Astrocyte of the cerebellum (primary cell): ENCODE results near the gene CUTC.

Experiments used
- DNase-seq: peaks from one replicate; pipeline ENCODE4 v3.0.0-alpha.2; 2011; ENCODE audit warnings: low read depth
- H3K4me3 ChIP-seq: 2 replicates; pipeline ENCODE4 v1.5.1; 2011; ENCODE audit warnings: mild to moderate bottlenecking, low read depth, low read length, moderate library complexity
- CTCF ChIP-seq: IDR thresholded peaks from 2 replicates; pipeline ENCODE4 v1.5.1; 2012; ENCODE audit warnings: low read length, low read depth, moderate library complexity, mild to moderate bottlenecking; ENCODE audit errors: missing control alignments
- in situ Hi-C: cut with HindIII; loops from 2 replicates; pipeline ENCODE4 v1.10.0; 2017; ENCODE audit warnings: low sequenced_read_pairs

Gene CUTC

GRCh38 chr10:99787311-99787710, 55.3 kb downstream of the CUTC start:
- in situ Hi-C loops = no loop called here
- no peak overlapping the region for H3K4me3 ChIP-seq
- DNase-seq = no peak
- no peak for TF ChIP-seq CTCF

GRCh38 chr10:99787782-99788445, 55.9 kb downstream of the CUTC start:
- in situ Hi-C loops = no loop called here
- no peak for TF ChIP-seq CTCF
- no peak for DNase-seq
- no peak overlapping the region for H3K4me3 ChIP-seq

- no peak for TF ChIP-seq CTCF
- in situ Hi-C loops = no loop called here
- DNase-seq = peak; percentile 79
- no peak overlapping the region for H3K4me3 ChIP-seq
These were observed 56.7 kb downstream of the CUTC start for GRCh38 chr10:99788598-99789256.

DNA sequence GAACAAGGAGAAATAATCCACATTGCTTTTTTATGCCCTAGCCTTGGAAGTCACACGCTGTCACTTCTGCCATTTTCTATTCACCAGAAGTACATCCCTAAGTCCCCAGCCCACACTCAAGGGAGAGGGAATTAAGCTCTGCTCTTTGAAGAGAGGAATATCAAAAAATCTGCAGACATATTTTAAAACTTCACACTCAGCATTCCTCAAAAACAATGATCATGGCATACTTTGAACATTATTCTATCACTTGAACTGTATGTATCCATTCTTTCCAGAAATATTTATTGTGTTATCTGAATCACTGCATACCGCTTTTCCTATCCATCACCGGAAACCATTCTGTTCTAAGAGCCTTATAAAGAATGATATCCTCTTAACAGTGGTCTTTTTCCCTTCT, 59.8 kb downstream of the CUTC start:
- H3K4me3 ChIP-seq = no peak overlapping the region
- TF ChIP-seq CTCF = no peak
- in situ Hi-C loops = no loop called here
- DNase-seq = no peak

DNA sequence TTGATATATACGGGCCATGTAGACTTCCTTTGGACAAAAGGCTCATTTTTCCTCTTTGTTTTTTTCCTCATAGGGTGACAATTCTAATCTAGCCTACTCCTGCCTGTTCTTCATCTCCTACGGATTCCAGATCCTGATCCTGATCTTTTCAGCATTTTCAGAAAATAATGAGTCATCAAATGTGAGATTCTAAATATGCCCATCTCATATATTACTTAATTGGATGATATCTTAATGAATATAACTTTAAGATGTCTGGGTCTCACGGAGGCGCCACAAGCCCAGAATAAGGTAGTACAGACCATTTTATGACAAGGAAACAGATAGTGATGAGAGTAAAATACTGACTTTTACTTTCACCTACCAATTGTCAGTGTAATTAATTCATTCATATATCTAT, 61.8 kb downstream of the CUTC start:
- no peak overlapping the region for H3K4me3 ChIP-seq
- no peak for TF ChIP-seq CTCF
- no peak for DNase-seq
- in situ Hi-C loops = no loop called here

- DNase-seq = no peak
- in situ Hi-C loops = no loop called here
- no peak overlapping the region for H3K4me3 ChIP-seq
- no peak for TF ChIP-seq CTCF
These were observed 64.9 kb downstream of the CUTC start for GRCh38 chr10:99796928-99797327.
